Activated CD4-positive, alpha-beta T cell treated with anti-CD3 and anti-CD28 coated beads for 36 hours (primary cell): ENCODE data around the gene ABCA9. TPM values are rescaled to one million over a fixed set of nuclear protein-coding genes. Genes with fewer than 3 reads are reported as not detected.

ENCODE experiments used
- ATAC-seq: fragments of 200-7000 bp; cut with Tn5 transposase; one replicate; pipeline ENCODE4 v1.10.0; 2021; ENCODE audit warnings: mild to moderate bottlenecking, moderate library complexity
- CTCF ChIA-PET: fragments of 350-600 bp; sonication (Branson Sonifier 250); formaldehyde crosslinking; loops from one replicate; lab custom pipeline; 2021; ENCODE audit warnings: antibody characterized with exemption; lab: Charles Lee
- POLR2A ChIA-PET: fragments of 350-600 bp; sonication (Branson Sonifier 250); formaldehyde crosslinking; loops from one replicate; lab custom pipeline; 2021; ENCODE audit warnings: antibody characterized with exemption, inconsistent platforms; lab: Charles Lee
- DNase-seq: peaks from one replicate; pipeline ENCODE4 v3.0.0-alpha.2; 2020
- H3K27ac Mint-ChIP-seq: one replicate; pipeline ENCODE4 v1.8.0; 2021; ENCODE audit warnings: mixed read lengths
- H3K27me3 Mint-ChIP-seq: one replicate; pipeline ENCODE4 v1.8.0; 2021; ENCODE audit warnings: mixed read lengths
- H3K36me3 Mint-ChIP-seq: one replicate; pipeline ENCODE4 v1.8.0; 2021; ENCODE audit warnings: low read depth, mixed read lengths
- H3K4me1 Mint-ChIP-seq: one replicate; pipeline ENCODE4 v1.8.0; 2021; ENCODE audit warnings: mixed read lengths
- H3K4me3 Mint-ChIP-seq: one replicate; pipeline ENCODE4 v1.8.0; 2021; ENCODE audit warnings: mild to moderate bottlenecking, moderate library complexity, mixed read lengths
- H3K9me3 Mint-ChIP-seq: one replicate; pipeline ENCODE4 v1.8.0; 2021; ENCODE audit warnings: low read depth, mixed read lengths
- intact Hi-C, 2 experiments: fragments of 100-400 bp; cut with DNase I in 1 of 2; cut with micrococcal nuclease in 1 of 2; formaldehyde crosslinking; loops; one replicate each; pipeline versions ENCODE4 v1.14.2 to v1.15.1; 2022 to 2024; cut with DNase I, micrococcal nuclease
- total RNA-seq, 2 experiments: library from RNA; stranded (reverse); gene quantifications; one replicate each; pipeline ENCODE4 v1.2.3, GENCODE V29; 2021

The ABCA9 gene
- total RNA-seq, result not detected

GRCh38 chr17:69060822-69061221 is at the start of gene ABCA9:
Gene ABCA9 (minus strand): TSS chr17:69060927. CDS start chr17:69051126, 9,801 bp downstream.
- Mint-ChIP-seq H3K9me3 (peaks cover 7% of the 10 kb centered on the region), H3K4me3 (no peak within 1 kb of the TSS), H3K27me3 (peaks cover 7% of the 10 kb centered on the region), H3K36me3 (peaks cover 1% of the 10 kb centered on the region), H3K27ac (no peak within 1 kb of the TSS), H3K4me1 (peaks cover 8% of the 10 kb centered on the region)
- ChIA-PET POLR2A (no interaction called here), CTCF (no interaction called here)
- ATAC-seq (no peak), DNase-seq (no peak)
- intact Hi-C loops, result no loop called here

DNA sequence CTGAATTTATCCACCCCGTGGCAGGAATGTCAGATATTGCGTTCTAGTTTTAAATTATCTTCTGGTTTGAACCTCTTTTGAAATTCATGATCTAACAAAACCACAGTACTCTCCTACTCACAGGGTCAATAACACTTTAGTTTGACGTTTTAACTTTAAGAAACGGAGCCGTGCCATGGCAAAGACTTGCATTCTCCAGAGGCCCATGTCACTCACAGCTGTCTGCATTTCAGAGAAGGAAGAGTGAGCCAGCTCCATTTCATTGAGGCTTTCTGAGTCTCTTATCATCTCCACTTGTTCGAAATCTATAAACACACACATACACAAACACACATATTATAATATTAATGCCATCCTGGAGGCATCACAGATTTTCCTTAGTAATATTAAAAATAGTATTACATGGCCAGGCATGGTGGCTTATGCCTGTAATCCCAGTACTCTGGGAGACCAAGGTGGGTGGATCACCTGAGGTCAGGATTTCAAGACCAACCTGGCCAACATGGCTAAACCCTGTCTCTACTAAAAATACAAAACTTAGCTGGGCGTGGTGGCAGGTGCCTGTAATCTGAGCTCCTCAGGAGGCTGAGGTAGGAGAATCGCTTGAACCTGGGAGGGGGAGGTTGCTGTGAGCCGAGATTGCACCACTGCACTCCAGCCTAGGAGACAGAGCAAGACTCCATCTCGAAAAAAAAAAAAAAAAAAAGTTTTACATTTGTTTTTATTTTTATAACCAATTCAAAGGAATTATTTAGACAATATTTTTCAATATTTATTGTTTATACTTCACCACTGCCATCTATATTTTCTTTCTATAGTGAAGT is 45.4 kb upstream of the ABCA9 start:
- POLR2A ChIA-PET, result no interaction called here
- Mint-ChIP-seq H3K27me3 (no peaks in the 10 kb centered on the region), H3K4me3 (no peak overlapping the region), H3K36me3 (no peaks in the 10 kb centered on the region), H3K9me3 (no peaks in the 10 kb centered on the region), H3K4me1 (no peaks in the 10 kb centered on the region), H3K27ac (no peak overlapping the region)
- ATAC-seq (no peak), DNase-seq (no peak)
- intact Hi-C loops, result no loop called here
- CTCF ChIA-PET, result no interaction called here

DNA sequence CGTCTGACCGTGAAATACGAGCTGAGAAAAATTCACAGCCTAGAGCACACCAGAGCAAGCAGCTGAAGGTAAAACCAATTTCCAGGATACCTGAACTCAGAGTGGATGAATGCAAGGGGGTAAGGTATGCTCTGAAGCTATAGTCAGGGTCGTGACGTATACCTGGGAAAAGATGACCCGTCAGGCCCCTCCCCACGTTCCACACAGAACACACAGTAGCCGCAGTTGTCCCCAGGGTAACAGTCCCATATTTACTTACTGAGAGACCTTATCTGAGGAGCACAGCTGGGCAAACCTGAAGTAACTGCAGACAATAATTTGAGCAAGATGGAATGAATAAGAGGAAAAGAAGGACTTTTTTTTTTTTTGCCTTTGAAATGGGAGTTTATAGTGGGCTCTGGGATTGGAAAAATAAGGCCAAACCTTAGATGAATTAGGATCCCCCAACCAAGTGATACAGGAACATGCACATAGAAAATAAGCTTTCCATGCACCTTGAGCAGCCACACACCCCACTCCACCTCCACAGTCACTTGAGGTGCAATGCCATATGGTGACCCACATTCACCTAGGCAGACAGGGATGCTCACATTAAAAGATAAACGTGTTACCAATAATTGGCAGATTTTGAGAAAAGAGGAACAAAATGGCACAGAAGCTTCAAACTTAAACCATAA is 43.0 kb upstream of the ABCA9 start:
- Mint-ChIP-seq H3K27me3 (no peaks in the 10 kb centered on the region), H3K9me3 (no peaks in the 10 kb centered on the region), H3K27ac (no peak overlapping the region), H3K4me1 (no peaks in the 10 kb centered on the region), H3K36me3 (no peaks in the 10 kb centered on the region), H3K4me3 (no peak overlapping the region)
- no peak for ATAC-seq
- CTCF ChIA-PET, result interaction anchor here (0.6 to 1.4 kb wide), 2 partner anchors 12 to 792 kb away, joined by 3 to 5 read pairs; no protein-coding TSS in a partner anchor
- POLR2A ChIA-PET, result no interaction called here
- no peak for DNase-seq
- intact Hi-C loops, result no loop called here

GRCh38 chr17:69098625-69099024 is 37.9 kb upstream of the ABCA9 start:
- ChIA-PET CTCF (no interaction called here), POLR2A (interaction anchor here (0.6 kb wide), 1 partner anchor 363 kb away, joined by 3 read pairs; no protein-coding TSS in a partner anchor)
- Mint-ChIP-seq H3K36me3 (no peaks in the 10 kb centered on the region), H3K9me3 (no peaks in the 10 kb centered on the region), H3K27ac (no peak overlapping the region), H3K4me1 (no peaks in the 10 kb centered on the region), H3K4me3 (no peak overlapping the region), H3K27me3 (no peaks in the 10 kb centered on the region)
- ATAC-seq (no peak), DNase-seq (no peak)
- intact Hi-C loops, result no loop called here

DNA sequence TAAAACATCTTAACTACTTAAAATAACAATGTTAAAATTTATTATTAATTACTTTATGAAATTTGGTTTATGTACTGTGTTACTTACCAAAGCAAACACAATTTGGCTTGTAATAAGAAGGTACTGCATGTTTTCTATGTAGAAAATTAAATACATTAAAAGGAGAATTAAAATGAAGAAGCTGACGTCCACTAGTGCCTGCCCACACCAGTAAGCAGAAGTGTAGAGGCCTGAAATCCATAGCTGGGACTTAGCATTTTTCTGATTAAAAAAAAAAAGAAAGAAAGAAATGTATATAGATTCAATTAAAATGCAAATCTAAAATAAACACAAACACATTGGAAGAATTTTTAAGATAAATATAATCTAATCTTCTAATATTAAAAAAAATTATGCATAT is 35.8 kb upstream of the ABCA9 start:
- no peak for DNase-seq
- no peak overlapping the region for H3K4me3 Mint-ChIP-seq

DNA sequence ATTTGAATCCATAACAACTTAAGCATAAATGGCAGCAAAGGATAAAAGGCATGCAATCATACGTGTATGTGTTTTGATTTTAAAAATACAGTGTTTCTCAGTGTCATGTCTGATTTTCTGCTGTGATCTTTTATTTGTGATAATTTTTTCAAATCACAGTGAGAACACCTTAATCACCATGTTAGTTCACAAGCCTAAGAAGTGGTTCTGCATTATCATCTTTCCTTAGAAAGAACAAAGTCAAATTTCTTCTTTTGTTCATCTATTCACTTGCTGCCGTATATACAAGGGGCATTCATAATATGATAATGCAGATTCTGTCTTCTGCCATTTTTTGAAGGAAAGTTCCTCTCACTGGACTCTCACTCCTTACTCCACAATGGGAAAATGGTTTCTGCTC is 33.3 kb upstream of the ABCA9 start:
- ATAC-seq, result no peak
- Mint-ChIP-seq H3K4me3 (no peak overlapping the region), H3K36me3 (no peaks in the 10 kb centered on the region), H3K27ac (no peak overlapping the region), H3K9me3 (no peaks in the 10 kb centered on the region), H3K4me1 (peaks cover 4% of the 10 kb centered on the region), H3K27me3 (peaks cover 4% of the 10 kb centered on the region)
- intact Hi-C loops, result no loop called here
- POLR2A ChIA-PET, result no interaction called here
- CTCF ChIA-PET, result no interaction called here
- DNase-seq, result no peak

More for the DNA sequence above, 35.8 kb upstream of the ABCA9 start:
- no peak overlapping the region for H3K27ac Mint-ChIP-seq
- H3K36me3 Mint-ChIP-seq, result no peaks in the 10 kb centered on the region
- peaks cover 4% of the 10 kb centered on the region for H3K27me3 Mint-ChIP-seq
- ATAC-seq, result no peak
- H3K4me1 Mint-ChIP-seq, result peaks cover 4% of the 10 kb centered on the region
- no peaks in the 10 kb centered on the region for H3K9me3 Mint-ChIP-seq
- ChIA-PET POLR2A (no interaction called here), CTCF (interaction anchor here (0.9 to 1.0 kb wide), 2 partner anchors 11 to 15 kb away, joined by 3 read pairs; no protein-coding TSS in a partner anchor)
- intact Hi-C loops, result no loop called here

DNA sequence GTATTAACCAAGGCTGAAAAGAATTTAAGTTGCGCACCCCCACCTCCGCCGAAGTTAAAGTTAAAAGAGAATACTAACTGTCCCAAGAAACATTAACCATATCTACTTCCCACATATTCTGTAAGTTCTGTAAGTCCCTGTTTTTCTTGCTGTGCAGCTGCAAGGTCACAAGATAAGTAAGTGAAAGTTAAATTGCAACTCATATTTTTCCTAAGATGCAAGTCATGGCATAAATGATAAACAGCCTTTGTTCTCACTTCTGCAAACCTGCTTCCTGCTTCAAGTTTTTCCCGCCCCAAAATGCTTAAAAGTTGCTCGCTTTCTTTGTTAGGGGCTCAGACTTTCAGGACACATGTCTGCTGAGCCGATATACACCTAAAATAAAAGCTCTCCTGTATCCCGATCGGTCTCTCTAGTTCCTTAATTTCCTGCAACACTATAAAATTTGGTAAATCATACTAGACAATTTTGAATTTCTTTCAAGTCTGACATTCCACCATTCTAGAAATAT is 32.6 kb upstream of the ABCA9 start:
- ATAC-seq (no peak), DNase-seq (no peak)
- Mint-ChIP-seq H3K4me3 (no peak overlapping the region), H3K27me3 (peaks cover 4% of the 10 kb centered on the region), H3K36me3 (no peaks in the 10 kb centered on the region), H3K27ac (no peak overlapping the region), H3K9me3 (no peaks in the 10 kb centered on the region), H3K4me1 (peaks cover 4% of the 10 kb centered on the region)
- CTCF ChIA-PET, result no interaction called here
- intact Hi-C loops, result no loop called here
- POLR2A ChIA-PET, result no interaction called here

DNA sequence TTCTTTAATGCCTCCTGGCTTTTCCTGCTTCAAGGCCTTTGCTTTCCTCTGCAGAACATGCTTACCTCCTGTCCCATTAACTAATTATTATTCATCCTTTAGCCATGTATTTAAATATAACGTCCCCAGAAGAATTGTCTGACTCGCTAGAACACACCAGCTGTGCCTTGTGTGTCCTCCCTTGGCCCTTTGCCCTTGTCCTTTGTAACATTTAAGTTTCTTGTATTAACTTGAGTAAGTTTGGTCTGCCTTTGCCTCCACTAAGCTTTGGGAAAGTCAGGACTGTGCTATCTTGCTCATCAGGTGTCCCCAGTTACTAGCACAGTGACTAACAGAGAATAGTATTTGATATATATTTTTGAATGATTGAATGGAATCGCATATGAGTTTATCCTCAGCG is 29.6 kb upstream of the ABCA9 start:
- Mint-ChIP-seq H3K4me1 (peaks cover 4% of the 10 kb centered on the region), H3K27me3 (peaks cover 4% of the 10 kb centered on the region), H3K36me3 (no peaks in the 10 kb centered on the region), H3K27ac (no peak overlapping the region), H3K4me3 (no peak overlapping the region), H3K9me3 (no peaks in the 10 kb centered on the region)
- POLR2A ChIA-PET, result no interaction called here
- DNase-seq (no peak), ATAC-seq (no peak)
- CTCF ChIA-PET, result interaction anchor here (1.2 to 1.9 kb wide), 2 partner anchors 9 to 14 kb away, joined by 3 to 5 read pairs; no protein-coding TSS in a partner anchor
- intact Hi-C loops, result no loop called here

- intact Hi-C loops, result no loop called here
Observed at GRCh38 chr17:69088643-69089200, 28.0 kb upstream of the ABCA9 start.

DNA sequence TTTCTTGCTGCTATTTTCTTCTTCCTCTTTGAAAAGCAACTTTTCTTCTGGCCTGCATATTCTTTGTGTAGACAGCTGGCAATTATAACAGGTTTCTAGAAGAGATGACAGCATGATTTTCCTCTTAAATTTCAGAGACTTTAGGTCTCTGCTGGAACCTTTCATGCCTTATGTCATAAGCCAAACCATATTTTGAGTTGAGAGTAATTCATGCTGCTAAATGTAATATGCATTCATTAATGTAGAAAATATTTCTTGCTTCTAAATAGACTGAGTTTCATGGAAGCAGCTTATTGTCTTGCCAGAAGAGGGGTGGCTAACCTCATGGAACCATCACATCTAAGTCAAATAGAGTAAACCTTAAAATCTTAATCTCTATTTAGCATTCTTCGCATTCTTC is 25.9 kb upstream of the ABCA9 start:
- POLR2A ChIA-PET, result no interaction called here
- no peaks in the 10 kb centered on the region for H3K27me3 Mint-ChIP-seq
- H3K4me1 Mint-ChIP-seq, result no peaks in the 10 kb centered on the region
- no peak for ATAC-seq
- H3K36me3 Mint-ChIP-seq, result peaks cover 2% of the 10 kb centered on the region
- H3K4me3 Mint-ChIP-seq, result no peak overlapping the region
- no peak overlapping the region for H3K27ac Mint-ChIP-seq
- DNase-seq, result no peak
- CTCF ChIA-PET, result interaction anchor here (0.5 to 1.2 kb wide), 2 partner anchors 16 to 163 kb away, joined by 3 to 4 read pairs; no protein-coding TSS in a partner anchor
- peaks cover 3% of the 10 kb centered on the region for H3K9me3 Mint-ChIP-seq
- intact Hi-C loops, result no loop called here

More at GRCh38 chr17:69088643-69089200, 28.0 kb upstream of the ABCA9 start:
- Mint-ChIP-seq H3K36me3 (no peaks in the 10 kb centered on the region), H3K4me1 (peaks cover 4% of the 10 kb centered on the region), H3K9me3 (no peaks in the 10 kb centered on the region), H3K27me3 (peaks cover 4% of the 10 kb centered on the region), H3K27ac (no peak overlapping the region), H3K4me3 (no peak overlapping the region)
- CTCF ChIA-PET, result no interaction called here
- ATAC-seq (no peak), DNase-seq (no peak)
- POLR2A ChIA-PET, result no interaction called here

DNA sequence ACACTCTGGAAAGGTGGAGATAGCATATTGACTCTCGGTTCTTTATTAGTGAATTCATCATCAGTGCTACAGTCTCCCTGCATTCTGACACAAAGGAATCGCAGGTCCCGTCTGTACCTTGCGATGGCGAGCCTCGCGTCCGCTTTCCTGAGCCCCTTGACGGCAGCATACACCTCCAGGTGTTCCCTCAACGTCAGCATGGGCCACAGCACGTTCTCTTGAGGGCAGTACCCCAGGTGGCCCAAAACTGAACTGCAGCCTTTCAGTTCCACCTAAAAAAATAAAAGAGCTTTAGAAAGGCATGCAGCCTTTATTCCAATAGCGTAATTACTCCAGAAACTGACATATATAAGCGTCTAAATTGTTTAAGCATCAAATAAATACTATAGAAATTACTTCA is 24.2 kb upstream of the ABCA9 start:
- H3K36me3 Mint-ChIP-seq, result peaks cover 2% of the 10 kb centered on the region
- no peaks in the 10 kb centered on the region for H3K4me1 Mint-ChIP-seq
- CTCF ChIA-PET, result interaction anchor here (0.6 to 0.7 kb wide), 2 partner anchors 12 to 1170 kb away, joined by 3 to 5 read pairs; no protein-coding TSS in a partner anchor
- POLR2A ChIA-PET, result no interaction called here
- no peak overlapping the region for H3K27ac Mint-ChIP-seq
- no peak for DNase-seq
- H3K9me3 Mint-ChIP-seq, result peaks cover 3% of the 10 kb centered on the region
- intact Hi-C loops, result no loop called here
- ATAC-seq, result no peak
- H3K4me3 Mint-ChIP-seq, result no peak overlapping the region
- H3K27me3 Mint-ChIP-seq, result no peaks in the 10 kb centered on the region
